ENCODE measurements around the gene PDZD2. TPM values are rescaled to one million over a fixed set of nuclear protein-coding genes. Genes with fewer than 3 reads are reported as not detected.

The PDZD2 gene
- total RNA-seq, 2 donors from 2014 or later: 4.5 to 15.7 TPM

GRCh38 chr5:31983851-31984250 lies 344.9 kb downstream of the PDZD2 start:
- ATAC-seq (ENCODE audit: insufficient number of reproducible peaks, low FRiP score, low read depth) (no peak), DNase-seq (ENCODE audit: low spot score) (no peak)
- Histone ChIP-seq H3K4me1 (ENCODE audit: control insufficient read depth in 1 of 2, low read depth in 2 of 2) (peaks cover 0 to 12% of the 10 kb centered on the region in 2 donors), H3K9me3 (no peaks in the 10 kb centered on the region), H3K36me3 (no peaks in the 10 kb centered on the region), H3K4me3 (no peak overlapping the region), H3K27ac (no peak overlapping the region), H3K27me3 (replicated peaks; ENCODE audit: insufficient read depth) (no peaks in the 10 kb centered on the region)
- TF ChIP-seq, protein P1, sequence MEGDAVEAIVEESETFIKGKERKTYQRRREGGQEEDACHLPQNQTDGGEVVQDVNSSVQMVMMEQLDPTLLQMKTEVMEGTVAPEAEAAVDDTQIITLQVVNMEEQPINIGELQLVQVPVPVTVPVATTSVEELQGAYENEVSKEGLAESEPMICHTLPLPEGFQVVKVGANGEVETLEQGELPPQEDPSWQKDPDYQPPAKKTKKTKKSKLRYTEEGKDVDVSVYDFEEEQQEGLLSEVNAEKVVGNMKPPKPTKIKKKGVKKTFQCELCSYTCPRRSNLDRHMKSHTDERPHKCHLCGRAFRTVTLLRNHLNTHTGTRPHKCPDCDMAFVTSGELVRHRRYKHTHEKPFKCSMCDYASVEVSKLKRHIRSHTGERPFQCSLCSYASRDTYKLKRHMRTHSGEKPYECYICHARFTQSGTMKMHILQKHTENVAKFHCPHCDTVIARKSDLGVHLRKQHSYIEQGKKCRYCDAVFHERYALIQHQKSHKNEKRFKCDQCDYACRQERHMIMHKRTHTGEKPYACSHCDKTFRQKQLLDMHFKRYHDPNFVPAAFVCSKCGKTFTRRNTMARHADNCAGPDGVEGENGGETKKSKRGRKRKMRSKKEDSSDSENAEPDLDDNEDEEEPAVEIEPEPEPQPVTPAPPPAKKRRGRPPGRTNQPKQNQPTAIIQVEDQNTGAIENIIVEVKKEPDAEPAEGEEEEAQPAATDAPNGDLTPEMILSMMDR (IDR thresholded peaks at IDR 0.05): no peak

DNA sequence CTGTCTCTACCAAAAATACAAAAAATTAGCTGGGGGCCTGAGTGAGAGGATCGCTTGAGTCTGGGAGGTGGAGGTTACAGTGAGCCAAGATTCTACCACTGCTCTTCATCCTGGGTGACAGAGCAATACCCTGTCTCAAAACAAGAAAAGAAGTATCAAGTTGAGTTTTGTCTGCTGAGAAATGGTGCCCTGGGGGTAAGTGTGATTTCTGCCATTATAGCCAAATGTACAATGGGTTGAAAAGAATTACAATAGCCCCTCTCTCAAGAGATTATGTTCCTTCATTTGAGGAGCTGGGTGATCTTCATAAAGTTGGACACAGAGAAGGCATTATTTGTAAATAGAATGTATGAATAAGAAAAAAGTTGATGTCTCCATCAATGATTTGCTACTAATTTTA lies 345.8 kb downstream of the PDZD2 start:
- H3K27me3 ChIP-seq (replicated peaks; ENCODE audit: insufficient read depth): no peaks in the 10 kb centered on the region
- H3K27ac ChIP-seq: no peak overlapping the region
- H3K9me3 ChIP-seq: no peaks in the 10 kb centered on the region
- no peak for ATAC-seq (ENCODE audit: insufficient number of reproducible peaks, low FRiP score, low read depth)
- TF ChIP-seq, protein P1 (IDR thresholded peaks at IDR 0.05): no peak
- no peak for DNase-seq (ENCODE audit: low spot score)
- H3K4me1 ChIP-seq (ENCODE audit: control insufficient read depth in 1 of 2, low read depth in 2 of 2): peaks cover 0 to 15% of the 10 kb centered on the region in 2 donors
- no peaks in the 10 kb centered on the region for H3K36me3 ChIP-seq
- no peak overlapping the region for H3K4me3 ChIP-seq

- ATAC-seq (ENCODE audit: insufficient number of reproducible peaks, low FRiP score, low read depth): no peak
- no peak for DNase-seq (ENCODE audit: low spot score)
- Histone ChIP-seq H3K4me1 (ENCODE audit: control insufficient read depth in 1 of 2, low read depth in 2 of 2) (peaks cover 0 to 19% of the 10 kb centered on the region in 2 donors), H3K27me3 (replicated peaks; ENCODE audit: insufficient read depth) (no peaks in the 10 kb centered on the region), H3K36me3 (no peaks in the 10 kb centered on the region), H3K9me3 (no peaks in the 10 kb centered on the region), H3K27ac (no peak overlapping the region), H3K4me3 (no peak overlapping the region)
- TF ChIP-seq, protein P1 (IDR thresholded peaks at IDR 0.05): no peak
Measured at GRCh38 chr5:31986101-31986500, 347.2 kb downstream of the PDZD2 start.

- no peak for ATAC-seq (ENCODE audit: insufficient number of reproducible peaks, low FRiP score, low read depth)
- H3K4me3 ChIP-seq: no peak overlapping the region
- H3K9me3 ChIP-seq: no peaks in the 10 kb centered on the region
- no peaks in the 10 kb centered on the region for H3K36me3 ChIP-seq
- peaks cover 2 to 17% of the 10 kb centered on the region in 2 donors for H3K4me1 ChIP-seq (ENCODE audit: control insufficient read depth in 1 of 2, low read depth in 2 of 2)
- no peak for DNase-seq (ENCODE audit: low spot score)
- no peaks in the 10 kb centered on the region for H3K27me3 ChIP-seq (replicated peaks; ENCODE audit: insufficient read depth)
- H3K27ac ChIP-seq: no peak overlapping the region
- TF ChIP-seq, protein P1 (IDR thresholded peaks at IDR 0.05): no peak
Measured at GRCh38 chr5:31987985-31988710, 349.2 kb downstream of the PDZD2 start.

- H3K4me1 ChIP-seq (ENCODE audit: control insufficient read depth in 1 of 2, low read depth in 2 of 2): peaks cover 2 to 23% of the 10 kb centered on the region in 2 donors
- no peak for DNase-seq (ENCODE audit: low spot score)
- no peaks in the 10 kb centered on the region for H3K27me3 ChIP-seq (replicated peaks; ENCODE audit: insufficient read depth)
- ATAC-seq (ENCODE audit: insufficient number of reproducible peaks, low FRiP score, low read depth): no peak
- TF ChIP-seq, protein P1 (IDR thresholded peaks at IDR 0.05): no peak
- H3K36me3 ChIP-seq: no peaks in the 10 kb centered on the region
- H3K4me3 ChIP-seq: no peak overlapping the region
- H3K27ac ChIP-seq: no peak overlapping the region
- H3K9me3 ChIP-seq: no peaks in the 10 kb centered on the region
Measured at GRCh38 chr5:31990081-31990650, 351.2 kb downstream of the PDZD2 start.
